Lung (tissue), 12 donors: ENCODE results near the gene FN3K. TPM values are rescaled to one million over a fixed set of nuclear protein-coding genes. Genes with fewer than 3 reads are reported as not detected.

Experiments
- ATAC-seq: fragments of 200-7000 bp; cut with Tn5 transposase; one replicate; pipeline ENCODE4 v1.9.1; 2020; ENCODE audit warnings: moderate number of reproducible peaks; ENCODE audit not compliant: insufficient read depth, low FRiP score
- DNase-seq, 3 donors: peaks; one replicate each; pipeline ENCODE4 v3.0.0-alpha.2; 2013 to 2017
- H3K27ac ChIP-seq, 2 donors: one replicate each; pipeline ENCODE4 v1.5.1; 2013; ENCODE audit warnings: mild to moderate bottlenecking in 2 of 2, moderate library complexity in 2 of 2, control low read depth in 1 of 2, inconsistent platforms in 1 of 2, low read depth in 1 of 2, low read length in 1 of 2
- H3K27me3 ChIP-seq, 3 donors: one replicate each; pipeline ENCODE4 v1.5.1; 2013; ENCODE audit warnings: low read length in 2 of 3; ENCODE audit not compliant: control insufficient read depth in 3 of 3, insufficient read depth in 3 of 3
- H3K36me3 ChIP-seq, 4 donors: one replicate each; pipeline ENCODE4 v1.5.1; 2013; ENCODE audit warnings: low read length in 4 of 4, mild to moderate bottlenecking in 1 of 4, moderate library complexity in 1 of 4; ENCODE audit not compliant: control insufficient read depth in 4 of 4, insufficient read depth in 4 of 4
- H3K4me1 ChIP-seq, 5 donors: one replicate each; pipeline ENCODE4 v1.5.1; 2013; ENCODE audit warnings: low read length in 5 of 5, mild to moderate bottlenecking in 2 of 5, moderate library complexity in 1 of 5; ENCODE audit not compliant: control insufficient read depth in 5 of 5, insufficient read depth in 5 of 5
- H3K4me3 ChIP-seq: one replicate; pipeline ENCODE4 v1.5.1; 2013; ENCODE audit warnings: mild to moderate bottlenecking, control low read depth, moderate library complexity
- H3K9ac ChIP-seq, 2 donors: one replicate each; pipeline ENCODE4 v1.5.1; 2013; ENCODE audit warnings: low read length in 2 of 2, control low read depth in 1 of 2; ENCODE audit not compliant: insufficient read depth in 1 of 2
- H3K9me3 ChIP-seq, 4 donors: one replicate each; pipeline ENCODE4 v1.5.1; 2013; ENCODE audit warnings: low read length in 3 of 4, mild to moderate bottlenecking in 1 of 4, moderate library complexity in 1 of 4; ENCODE audit not compliant: control insufficient read depth in 4 of 4, insufficient read depth in 3 of 4
- CTCF ChIP-seq: IDR thresholded peaks from 2 replicates; pipeline ENCODE4 v1.5.1; 2012; ENCODE audit warnings: mild to moderate bottlenecking; ENCODE audit errors: control extremely low read depth, extremely low read depth
- WGBS, 2 donors: extraction: QIAGEN DNeasy Blood & Tissue Kit; methylation state at CpG; one replicate each; pipeline ENCODE4 v1.1.7; 2013; 5-methylcytosine and 5-hydroxymethylcytosine counted together
- polyA plus RNA-seq, 2 donors: library from polyadenylated mRNA; stranded (reverse); fragments of 200-250 nt; gene quantifications; one replicate each; pipeline ENCODE4 v1.2.1, GENCODE V29; 2013
- total RNA-seq, 2 donors: library from RNA; depleted of rRNA in 1 of 2; stranded (reverse); fragments of >200 nt in 1 of 2; gene quantifications; one replicate each; pipeline ENCODE4 v1.2.1, GENCODE V29; 2014 to 2021
- donor health status: control.
- donor health status: control.
- donor health status: Bipolar disorder and iron deficiency.
- donor health status: healthy.
- donor health status: DM: yes; HTN: yes; CAD: no.

FN3K gene
- total and polyA plus RNA-seq, 4 donors = 5.0 to 21.0 (median 16.4) TPM

- no peak overlapping the region for H3K27ac ChIP-seq
- no peak overlapping the region for H3K4me3 ChIP-seq
- no peaks in the 10 kb centered on the region for H3K27me3 ChIP-seq
- no peak for TF ChIP-seq CTCF
- DNase-seq (no peak), ATAC-seq (no peak)
- 98 to 99% methylated on average over 10 of the region's 10 CpGs for WGBS, 2 donors
- peaks cover 14 to 24% (median 20%) of the 10 kb centered on the region in 4 donors for H3K36me3 ChIP-seq
- no peaks in the 10 kb centered on the region for H3K4me1 ChIP-seq
- no peak overlapping the region for H3K9ac ChIP-seq
- H3K9me3 ChIP-seq = no peaks in the 10 kb centered on the region
Measured at GRCh38 chr17:82726427-82726826, 9.0 kb upstream of the FN3K start.

GRCh38 chr17:82729479-82730260 lies 5.7 kb upstream of the FN3K start:
- Histone ChIP-seq H3K9me3 (peaks cover 0 to 7% (median under 1%) of the 10 kb centered on the region in 4 donors), H3K36me3 (peaks cover 10 to 34% (median 17%) of the 10 kb centered on the region in 4 donors), H3K27me3 (no peaks in the 10 kb centered on the region), H3K4me1 (no peaks in the 10 kb centered on the region), H3K4me3 (no peak overlapping the region), H3K9ac (no peak overlapping the region), H3K27ac (no peak overlapping the region)
- WGBS, 2 donors = 88 to 89% methylated on average over 45 to 48 of the region's 48 CpGs
- ATAC-seq (no peak), DNase-seq (no peak)
- no peak for TF ChIP-seq CTCF

- WGBS, 2 donors = 92 to 94% methylated on average over 13 of the region's 13 CpGs
- H3K36me3 ChIP-seq = peaks cover 4 to 22% (median 12%) of the 10 kb centered on the region in 4 donors
- H3K27me3 ChIP-seq = no peaks in the 10 kb centered on the region
- H3K9me3 ChIP-seq = peaks cover 0 to 7% (median under 1%) of the 10 kb centered on the region in 4 donors
- TF ChIP-seq CTCF = no peak
- H3K9ac ChIP-seq = no peak overlapping the region
- H3K4me1 ChIP-seq = peaks cover 0 to 10% (median 0%) of the 10 kb centered on the region in 5 donors
- H3K27ac ChIP-seq = no peak overlapping the region
- DNase-seq (no peak), ATAC-seq (no peak)
- H3K4me3 ChIP-seq = no peak overlapping the region
Measured at GRCh38 chr17:82732118-82732743, 3.2 kb upstream of the FN3K start.
